C4-2B (cell line): ENCODE results near the gene SPATA13.

Experiments
- H3K27ac ChIP-seq: fragments of 450-650 bp; 2 replicates; pipeline ENCODE4 v1.5.1; 2017
- CTCF ChIP-seq: fragments of 450-650 bp; conservative IDR thresholded peaks from 2 replicates; pipeline ENCODE4 v1.5.1; 2017; ENCODE audit warnings: mild to moderate bottlenecking
- ZFX ChIP-seq: fragments of 450-650 bp; IDR thresholded peaks from 2 replicates; pipeline ENCODE4 v1.6.1; 2017

Gene SPATA13

DNA sequence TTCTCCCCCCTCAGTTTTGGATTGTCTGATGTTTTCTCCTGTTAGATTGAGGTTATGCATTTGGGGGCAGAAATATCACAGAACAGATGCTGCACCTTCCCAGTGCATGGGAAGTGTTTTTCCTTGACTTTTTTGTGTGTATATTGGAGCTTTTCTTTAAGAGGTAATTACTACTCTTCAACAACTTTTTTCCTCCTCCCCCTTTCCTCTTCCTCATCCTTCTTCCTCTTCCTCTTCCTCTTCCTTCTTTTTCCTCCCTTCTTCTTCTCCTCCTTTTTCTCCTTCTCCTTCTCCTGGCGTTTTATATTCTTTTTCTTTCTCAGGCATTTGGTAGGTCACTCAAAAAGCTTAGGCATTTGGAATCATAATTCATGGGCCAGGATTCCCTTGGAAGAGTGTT is 18.1 kb upstream of the SPATA13 start:
- TF ChIP-seq CTCF (no peak), ZFX (no peak)
- no peak overlapping the region for H3K27ac ChIP-seq

DNA sequence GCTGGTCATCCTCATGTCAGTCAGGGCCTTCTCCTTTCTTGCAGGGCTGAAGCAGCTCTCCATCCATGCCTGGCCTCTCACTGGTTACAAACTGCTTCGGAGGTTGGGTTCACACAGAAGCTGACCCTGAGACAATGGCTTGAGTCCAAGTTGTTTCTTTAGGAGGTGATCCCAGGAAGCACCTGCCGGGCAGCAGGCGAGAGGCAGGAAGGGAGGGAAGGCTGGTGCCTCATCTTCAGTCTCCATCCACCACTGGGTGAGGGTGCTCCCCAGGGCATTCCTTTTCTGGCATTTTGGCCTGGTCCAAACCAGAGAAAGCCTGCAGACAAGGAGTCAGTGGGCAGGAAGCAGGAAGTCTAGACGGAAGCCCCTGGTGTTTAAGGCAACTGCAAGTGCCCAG is 17.6 kb upstream of the SPATA13 start:
- TF ChIP-seq CTCF, result no peak
- no peak for TF ChIP-seq ZFX
- H3K27ac ChIP-seq, result no peak overlapping the region

DNA sequence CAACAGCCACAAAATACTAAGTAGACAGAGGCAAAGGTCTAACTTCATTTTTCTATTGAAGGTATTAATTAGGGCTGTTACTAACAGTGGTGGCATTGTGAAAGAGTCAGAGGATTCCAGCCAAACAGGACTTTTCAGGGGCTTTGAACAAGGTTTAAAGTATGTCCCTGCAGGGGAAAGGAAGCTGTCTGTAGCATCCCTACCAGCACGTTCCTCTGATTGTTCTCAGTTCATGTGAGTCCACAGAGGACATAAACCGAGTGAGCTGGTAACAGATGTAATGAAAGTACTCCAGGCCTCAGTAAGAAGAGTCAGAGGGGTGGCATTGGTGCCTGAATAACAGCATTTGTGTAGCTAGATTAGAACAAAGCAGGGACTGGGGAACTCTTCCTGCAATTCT is 15.3 kb upstream of the SPATA13 start:
- no peak overlapping the region for H3K27ac ChIP-seq
- no peak for TF ChIP-seq ZFX
- no peak for TF ChIP-seq CTCF

DNA sequence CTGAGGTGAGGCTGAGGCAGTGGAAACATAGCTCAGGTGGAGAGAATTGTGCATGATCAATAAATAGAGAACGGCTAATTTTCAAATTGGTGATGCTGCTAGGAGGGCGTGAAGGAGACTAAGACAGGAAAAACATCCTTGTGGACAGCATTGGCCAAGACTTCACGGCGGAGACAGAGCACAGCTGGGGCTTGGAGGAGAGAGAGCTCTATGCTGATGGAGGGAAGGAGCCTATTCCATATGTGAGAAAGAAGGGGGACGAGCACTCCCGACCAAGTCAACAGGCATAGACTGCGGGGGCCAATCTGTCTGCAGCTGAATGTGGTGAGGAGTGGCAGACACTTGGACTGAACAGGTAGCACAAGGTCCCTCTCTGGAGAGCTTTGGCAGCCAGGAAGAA is 14.8 kb upstream of the SPATA13 start:
- TF ChIP-seq ZFX, result no peak
- TF ChIP-seq CTCF, result no peak

DNA sequence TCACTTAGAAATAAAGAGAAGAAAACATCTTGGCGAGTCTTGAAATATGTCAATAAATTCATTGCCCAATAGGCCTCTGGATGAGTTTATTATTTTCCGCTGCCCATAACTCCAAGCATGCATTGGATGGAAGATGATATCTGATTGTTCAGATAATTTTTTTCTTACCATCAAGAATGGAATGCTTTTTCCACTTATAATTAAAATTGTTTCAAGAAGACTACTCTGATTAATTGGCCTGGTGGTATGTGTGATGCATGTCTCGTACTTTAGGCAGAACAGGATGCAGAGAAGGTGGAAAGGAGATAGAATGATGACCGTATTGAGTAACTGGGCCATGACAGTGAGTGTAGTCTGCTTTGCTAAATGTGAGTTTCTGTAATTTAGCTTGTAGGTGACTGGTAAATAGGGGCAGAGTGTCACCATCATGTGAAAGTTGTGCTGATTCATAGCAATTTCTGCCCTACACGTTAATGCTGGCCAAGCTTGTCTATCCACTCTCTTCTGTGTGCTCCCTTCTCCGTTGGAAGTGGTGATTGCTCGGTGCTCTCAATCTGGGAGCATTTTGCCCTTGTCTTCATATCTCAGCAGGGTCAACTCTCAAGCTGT is 13.5 kb upstream of the SPATA13 start:
- H3K27ac ChIP-seq, result no peak overlapping the region
- TF ChIP-seq ZFX (0 out of 2 replicates have a peak, but pooled peaks have one; percentile 18), CTCF (no peak)

More for the DNA sequence above, 14.8 kb upstream of the SPATA13 start:
- no peak overlapping the region for H3K27ac ChIP-seq

- no peak for TF ChIP-seq ZFX
- no peak for TF ChIP-seq CTCF
- no peak overlapping the region for H3K27ac ChIP-seq
Observed at GRCh38 chr13:24147570-24147963, 13.0 kb upstream of the SPATA13 start.

DNA sequence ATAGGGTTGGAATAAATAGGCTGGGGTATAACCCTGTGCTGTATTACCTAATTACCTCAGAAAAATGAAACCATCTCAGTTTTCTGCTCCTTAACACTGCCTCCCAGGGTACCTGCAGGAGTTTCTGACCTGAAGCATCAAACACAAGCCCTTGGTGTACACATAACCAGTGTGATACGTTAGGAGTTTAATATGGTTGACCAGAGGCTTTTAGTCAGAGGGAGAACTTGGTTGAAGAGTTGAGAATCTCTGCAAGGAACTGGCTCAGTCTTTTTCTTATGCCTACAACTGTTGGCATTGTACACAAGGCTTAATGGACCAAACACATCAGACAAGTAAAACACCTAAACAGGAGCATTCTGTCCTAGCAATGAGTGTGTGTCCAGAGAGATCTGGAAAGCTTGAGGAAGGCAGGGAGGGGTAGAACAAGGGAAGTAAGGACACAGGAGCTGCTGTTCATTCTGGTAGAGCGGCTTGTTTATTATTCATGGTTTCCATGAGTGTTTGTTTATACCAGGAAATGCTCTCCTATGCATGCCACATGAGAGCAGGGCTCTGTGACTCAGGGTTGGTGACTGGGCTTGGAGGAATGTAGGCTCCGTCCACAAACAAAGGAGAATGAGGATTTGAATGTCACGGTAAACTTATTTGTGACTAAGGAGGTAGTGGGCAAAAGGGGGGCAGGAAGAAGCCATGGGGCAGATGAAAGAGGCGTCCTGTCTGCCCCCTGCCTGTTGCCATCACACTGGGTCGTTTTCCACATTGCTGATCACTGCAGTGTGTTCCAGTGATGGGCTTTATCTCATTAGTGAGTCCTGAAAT is 11.9 kb upstream of the SPATA13 start:
- TF ChIP-seq CTCF (no peak), ZFX (no peak)
- H3K27ac ChIP-seq, result peak overlapping the region; percentile 21; the same call in 1 of the 2 replicates
